Renal pelvis (tissue), 4 donors: ENCODE measurements around the gene FOXP1. TPM values are rescaled to one million over a fixed set of nuclear protein-coding genes. Genes with fewer than 3 reads are reported as not detected.
"Not testable (repeated sequence)": the region's sequence is repeated elsewhere in the genome, so short reads cannot be mapped to it uniquely, and the experiment has no call there.

Experiments used
- DNase-seq: peaks from one replicate; pipeline ENCODE4 v3.0.0-alpha.2; 2013
- polyA plus RNA-seq, 3 donors: library from polyadenylated mRNA; unstranded; fragments of 120-200 nt; gene quantifications; one replicate each; pipeline ENCODE4 v1.2.1, GENCODE V29; 2013; ENCODE audit not compliant: insufficient read length in 3 of 3

Gene FOXP1
- polyA plus RNA-seq, 3 donors = 33.6 to 43.2 (median 40.6) TPM

GRCh38 chr3:71045212-71045916, 538.2 kb downstream of the FOXP1 start:
- DNase-seq = no peak

- DNase-seq = no peak
Observed at GRCh38 chr3:71042759-71043158, 540.8 kb downstream of the FOXP1 start.

- no peak for DNase-seq
Observed at GRCh38 chr3:71041371-71041770, 542.2 kb downstream of the FOXP1 start.

GRCh38 chr3:71039332-71039731, 544.2 kb downstream of the FOXP1 start:
- DNase-seq = no peak

GRCh38 chr3:71037775-71038174, 545.8 kb downstream of the FOXP1 start:
- no peak for DNase-seq

GRCh38 chr3:71035886-71036285, 547.6 kb downstream of the FOXP1 start:
- DNase-seq = no peak

- DNase-seq = no peak
Observed at GRCh38 chr3:71035314-71035713, 548.2 kb downstream of the FOXP1 start.

GRCh38 chr3:71033681-71034220, 549.8 kb downstream of the FOXP1 start:
- no peak for DNase-seq

GRCh38 chr3:71031914-71032521, 551.5 kb downstream of the FOXP1 start:
- DNase-seq = peak; percentile 26

- DNase-seq = peak; percentile 24
Observed at GRCh38 chr3:71031181-71031580, 552.3 kb downstream of the FOXP1 start.

GRCh38 chr3:71030748-71031147, 552.8 kb downstream of the FOXP1 start:
- DNase-seq = no peak

- DNase-seq = no peak
Observed at GRCh38 chr3:71029770-71030169, 553.8 kb downstream of the FOXP1 start.

GRCh38 chr3:71028802-71029201, 554.7 kb downstream of the FOXP1 start:
- no peak for DNase-seq

- no peak for DNase-seq
Observed at GRCh38 chr3:71028184-71028583, 555.3 kb downstream of the FOXP1 start.

- no peak for DNase-seq
Observed at GRCh38 chr3:71026634-71027578, 556.6 kb downstream of the FOXP1 start.

- DNase-seq = no peak
Observed at GRCh38 chr3:71025516-71025915, 558.0 kb downstream of the FOXP1 start.

GRCh38 chr3:71025010-71025409, 558.5 kb downstream of the FOXP1 start:
- DNase-seq = no peak

GRCh38 chr3:71022551-71023335, 560.8 kb downstream of the FOXP1 start:
- no peak for DNase-seq

GRCh38 chr3:71018799-71019198, 564.7 kb downstream of the FOXP1 start:
- no peak for DNase-seq

- DNase-seq = no peak
Observed at GRCh38 chr3:71016178-71016845, 567.2 kb downstream of the FOXP1 start.

- not testable (repeated sequence) for DNase-seq
Observed at GRCh38 chr3:71014616-71015015, 568.9 kb downstream of the FOXP1 start.
